Measurements from ENCODE around the gene LCE1F. TPM values are rescaled to one million over a fixed set of nuclear protein-coding genes. Genes with fewer than 3 reads are reported as not detected.

The LCE1F gene
- total RNA-seq, 1 donor from 2014 or later = not detected

GRCh38 chr1:152741656-152742055, 33.3 kb upstream of the LCE1F start:
- H3K27me3 ChIP-seq (ENCODE audit: low read depth) = no peaks in the 10 kb centered on the region
- ATAC-seq (no peak), DNase-seq (no peak)
- TF ChIP-seq CTCF (IDR thresholded peaks at IDR 0.05) = no peak
- intact Hi-C loops (cut with DNase I) = no loop called here
- H3K9me3 ChIP-seq = no peaks in the 10 kb centered on the region
- no peaks in the 10 kb centered on the region for H3K4me1 ChIP-seq
- no peak overlapping the region for H3K27ac ChIP-seq
- no peaks in the 10 kb centered on the region for H3K36me3 ChIP-seq
- no peak overlapping the region for H3K4me3 ChIP-seq

GRCh38 chr1:152743371-152744145, 31.4 kb upstream of the LCE1F start:
- no peak for TF ChIP-seq CTCF (IDR thresholded peaks at IDR 0.05)
- ATAC-seq (no peak), DNase-seq (no peak)
- no peak overlapping the region for H3K4me3 ChIP-seq
- H3K9me3 ChIP-seq = no peaks in the 10 kb centered on the region
- no peak overlapping the region for H3K27ac ChIP-seq
- no peaks in the 10 kb centered on the region for H3K36me3 ChIP-seq
- intact Hi-C loops (cut with DNase I) = no loop called here
- H3K27me3 ChIP-seq (ENCODE audit: low read depth) = no peaks in the 10 kb centered on the region
- H3K4me1 ChIP-seq = no peaks in the 10 kb centered on the region

GRCh38 chr1:152745289-152745704, 29.6 kb upstream of the LCE1F start:
- intact Hi-C loops (cut with DNase I) = no loop called here
- no peak for TF ChIP-seq CTCF (IDR thresholded peaks at IDR 0.05)
- ATAC-seq (no peak), DNase-seq (no peak)
- Histone ChIP-seq H3K36me3 (no peaks in the 10 kb centered on the region), H3K27ac (no peak overlapping the region), H3K4me3 (no peak overlapping the region), H3K4me1 (no peaks in the 10 kb centered on the region), H3K27me3 (ENCODE audit: low read depth) (no peaks in the 10 kb centered on the region), H3K9me3 (no peaks in the 10 kb centered on the region)

GRCh38 chr1:152745765-152746444, 29.0 kb upstream of the LCE1F start:
- H3K9me3 ChIP-seq = no peaks in the 10 kb centered on the region
- H3K27me3 ChIP-seq (ENCODE audit: low read depth) = no peaks in the 10 kb centered on the region
- DNase-seq = no peak
- H3K36me3 ChIP-seq = no peaks in the 10 kb centered on the region
- no peak for TF ChIP-seq CTCF (IDR thresholded peaks at IDR 0.05)
- no peak for ATAC-seq
- no peak overlapping the region for H3K4me3 ChIP-seq
- no peaks in the 10 kb centered on the region for H3K4me1 ChIP-seq
- intact Hi-C loops (cut with DNase I) = no loop called here
- no peak overlapping the region for H3K27ac ChIP-seq

- no peak overlapping the region for H3K27ac ChIP-seq
- H3K4me1 ChIP-seq = no peaks in the 10 kb centered on the region
- TF ChIP-seq CTCF (IDR thresholded peaks at IDR 0.05) = no peak
- H3K36me3 ChIP-seq = no peaks in the 10 kb centered on the region
- ATAC-seq (no peak), DNase-seq (no peak)
- intact Hi-C loops (cut with DNase I) = no loop called here
- H3K4me3 ChIP-seq = no peak overlapping the region
- no peaks in the 10 kb centered on the region for H3K9me3 ChIP-seq
- no peaks in the 10 kb centered on the region for H3K27me3 ChIP-seq (ENCODE audit: low read depth)
Observed at GRCh38 chr1:152747831-152748230, 27.1 kb upstream of the LCE1F start.
